Measurements from ENCODE around the gene ALOXE3. TPM values are rescaled to one million over a fixed set of nuclear protein-coding genes. Genes with fewer than 3 reads are reported as not detected.

Gene ALOXE3
- total RNA-seq, 4 donors from 2014 or later = not detected

DNA sequence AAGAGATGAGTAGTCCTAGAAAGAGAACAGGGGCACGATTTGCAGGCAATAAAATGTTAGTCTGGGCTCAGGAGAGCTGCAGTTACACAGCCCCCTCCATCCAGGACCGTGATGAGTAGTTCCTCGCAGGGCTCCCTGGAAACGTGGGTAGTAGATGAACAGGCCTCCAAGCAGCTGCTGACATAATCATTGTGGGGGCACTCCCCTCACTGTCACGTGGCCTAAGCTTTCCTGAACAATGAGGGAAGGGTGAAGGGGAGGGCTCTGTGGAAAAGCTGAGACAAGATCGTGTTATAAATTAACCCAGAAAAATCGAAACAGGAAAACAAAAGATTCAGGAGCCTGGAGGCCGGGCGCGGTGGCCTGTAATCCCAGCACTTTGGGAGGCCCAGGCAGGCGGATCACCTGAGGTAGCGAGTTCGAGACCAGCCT lies 35.2 kb upstream of the ALOXE3 start:
- TF ChIP-seq, protein P1, sequence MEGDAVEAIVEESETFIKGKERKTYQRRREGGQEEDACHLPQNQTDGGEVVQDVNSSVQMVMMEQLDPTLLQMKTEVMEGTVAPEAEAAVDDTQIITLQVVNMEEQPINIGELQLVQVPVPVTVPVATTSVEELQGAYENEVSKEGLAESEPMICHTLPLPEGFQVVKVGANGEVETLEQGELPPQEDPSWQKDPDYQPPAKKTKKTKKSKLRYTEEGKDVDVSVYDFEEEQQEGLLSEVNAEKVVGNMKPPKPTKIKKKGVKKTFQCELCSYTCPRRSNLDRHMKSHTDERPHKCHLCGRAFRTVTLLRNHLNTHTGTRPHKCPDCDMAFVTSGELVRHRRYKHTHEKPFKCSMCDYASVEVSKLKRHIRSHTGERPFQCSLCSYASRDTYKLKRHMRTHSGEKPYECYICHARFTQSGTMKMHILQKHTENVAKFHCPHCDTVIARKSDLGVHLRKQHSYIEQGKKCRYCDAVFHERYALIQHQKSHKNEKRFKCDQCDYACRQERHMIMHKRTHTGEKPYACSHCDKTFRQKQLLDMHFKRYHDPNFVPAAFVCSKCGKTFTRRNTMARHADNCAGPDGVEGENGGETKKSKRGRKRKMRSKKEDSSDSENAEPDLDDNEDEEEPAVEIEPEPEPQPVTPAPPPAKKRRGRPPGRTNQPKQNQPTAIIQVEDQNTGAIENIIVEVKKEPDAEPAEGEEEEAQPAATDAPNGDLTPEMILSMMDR (IDR thresholded peaks at IDR 0.05; ENCODE audit: low read depth) = no peak

DNA sequence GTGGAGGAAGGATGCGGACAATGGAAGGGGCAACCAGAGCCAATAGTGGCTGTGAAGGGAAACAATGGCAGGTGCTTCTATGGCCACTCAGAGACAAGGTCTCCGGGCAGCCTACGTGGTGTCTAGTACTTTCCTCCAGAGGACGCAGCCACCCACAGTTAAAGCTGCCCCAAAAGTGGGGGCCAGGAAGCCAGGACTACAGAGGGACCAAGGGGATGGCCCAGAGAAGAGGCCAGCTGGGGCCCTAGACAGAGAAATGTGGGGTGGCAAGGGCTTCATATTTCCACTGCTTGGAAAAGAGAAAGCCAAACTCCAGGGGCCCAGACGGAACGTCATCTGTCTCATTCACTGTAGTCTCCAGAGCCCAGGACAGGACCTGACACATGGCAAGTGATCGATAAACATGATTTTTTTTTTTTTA lies 34.7 kb upstream of the ALOXE3 start:
- TF ChIP-seq, protein P1 (IDR thresholded peaks at IDR 0.05; ENCODE audit: low read depth) = no peak

DNA sequence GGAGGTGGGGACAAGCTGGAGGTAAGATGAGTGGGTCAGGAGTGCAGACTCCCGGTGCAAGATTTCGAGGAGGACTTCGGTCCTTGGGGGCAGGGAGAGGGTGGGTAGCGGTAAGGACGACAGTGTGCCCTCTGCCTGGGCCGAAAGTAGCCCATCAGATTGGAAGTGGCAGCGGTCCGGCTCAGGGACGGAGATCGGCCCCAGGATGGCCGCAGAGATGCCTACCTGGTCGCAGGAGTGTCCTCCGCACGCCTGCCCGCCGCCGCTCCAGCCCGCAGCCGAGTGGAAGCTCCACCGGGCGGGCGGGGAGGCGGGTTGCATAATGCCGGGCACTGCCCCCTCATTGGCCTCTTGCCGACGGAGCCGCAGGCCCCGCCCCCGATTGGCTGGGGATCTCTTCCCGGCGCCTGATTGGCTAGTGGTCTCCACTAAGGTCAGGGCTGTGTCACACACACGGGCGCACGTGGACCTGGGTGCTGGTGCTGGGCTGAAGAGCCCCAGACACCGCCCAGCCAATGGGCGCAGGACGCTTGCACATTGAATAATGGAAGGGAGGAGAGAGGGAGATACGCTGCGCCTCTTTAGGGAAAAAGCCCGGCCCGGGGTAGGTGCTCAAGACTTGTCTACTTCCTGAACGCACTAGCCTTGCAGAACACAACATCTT lies 33.9 kb upstream of the ALOXE3 start, which contains the start of gene PER1:
Gene PER1, minus strand, starts transcription at position 293 of the 664 bp plus-strand sequence. CDS start 1,698 bp downstream, outside the sequence.
- TF ChIP-seq, protein P1 (IDR thresholded peaks at IDR 0.05; ENCODE audit: low read depth) = no peak

DNA sequence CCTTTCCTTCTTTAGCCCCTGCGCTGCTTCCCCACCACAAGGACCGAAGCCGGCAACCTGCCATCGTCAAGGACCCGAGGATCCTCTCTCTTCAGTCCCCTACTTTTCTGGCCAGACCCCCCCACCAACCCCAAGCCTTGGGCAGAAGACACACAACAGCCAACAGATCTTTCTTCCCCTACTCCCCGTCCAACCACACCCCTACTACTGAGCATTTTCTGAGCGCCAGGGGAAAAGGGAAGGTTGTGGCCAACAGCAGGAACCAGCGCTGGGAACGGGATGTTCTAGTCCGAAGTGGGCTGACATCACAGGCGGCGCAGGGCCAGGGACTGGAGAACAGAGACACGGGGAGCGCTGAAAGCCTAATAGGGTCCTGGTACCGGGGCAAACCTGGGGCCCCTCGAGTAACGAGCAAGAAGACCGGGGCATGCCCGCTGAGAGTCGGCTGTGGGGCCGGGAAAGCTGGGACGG lies 33.4 kb upstream of the ALOXE3 start:
- TF ChIP-seq, protein P1 (IDR thresholded peaks at IDR 0.05; ENCODE audit: low read depth) = no peak

DNA sequence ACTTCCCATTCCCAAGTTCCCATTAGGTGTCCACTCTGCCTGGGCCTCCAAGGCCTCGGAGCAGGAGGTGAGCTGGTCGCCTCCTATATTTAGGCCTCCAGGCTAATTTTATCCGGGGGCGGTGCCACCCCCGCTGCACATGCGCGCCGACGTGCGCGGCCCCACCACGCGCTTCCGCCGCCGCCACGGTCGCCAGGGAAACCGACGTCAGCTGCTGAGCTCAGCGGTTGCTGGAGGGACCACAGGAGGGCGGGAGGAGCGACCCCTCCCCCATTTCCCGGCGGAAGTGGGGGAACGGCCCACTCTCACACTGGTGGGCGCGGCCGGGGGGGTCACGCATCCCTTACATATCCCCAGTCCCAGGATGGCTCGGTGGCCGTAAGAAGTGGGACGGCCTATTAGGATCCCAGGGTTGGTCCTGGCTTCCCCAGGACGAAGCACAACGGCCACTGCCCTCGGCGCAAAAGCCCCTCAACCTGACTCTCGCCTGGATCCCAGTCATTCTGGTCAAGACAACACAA lies 32.9 kb upstream of the ALOXE3 start:
- TF ChIP-seq, protein P1 (IDR thresholded peaks at IDR 0.05; ENCODE audit: low read depth) = no peak

DNA sequence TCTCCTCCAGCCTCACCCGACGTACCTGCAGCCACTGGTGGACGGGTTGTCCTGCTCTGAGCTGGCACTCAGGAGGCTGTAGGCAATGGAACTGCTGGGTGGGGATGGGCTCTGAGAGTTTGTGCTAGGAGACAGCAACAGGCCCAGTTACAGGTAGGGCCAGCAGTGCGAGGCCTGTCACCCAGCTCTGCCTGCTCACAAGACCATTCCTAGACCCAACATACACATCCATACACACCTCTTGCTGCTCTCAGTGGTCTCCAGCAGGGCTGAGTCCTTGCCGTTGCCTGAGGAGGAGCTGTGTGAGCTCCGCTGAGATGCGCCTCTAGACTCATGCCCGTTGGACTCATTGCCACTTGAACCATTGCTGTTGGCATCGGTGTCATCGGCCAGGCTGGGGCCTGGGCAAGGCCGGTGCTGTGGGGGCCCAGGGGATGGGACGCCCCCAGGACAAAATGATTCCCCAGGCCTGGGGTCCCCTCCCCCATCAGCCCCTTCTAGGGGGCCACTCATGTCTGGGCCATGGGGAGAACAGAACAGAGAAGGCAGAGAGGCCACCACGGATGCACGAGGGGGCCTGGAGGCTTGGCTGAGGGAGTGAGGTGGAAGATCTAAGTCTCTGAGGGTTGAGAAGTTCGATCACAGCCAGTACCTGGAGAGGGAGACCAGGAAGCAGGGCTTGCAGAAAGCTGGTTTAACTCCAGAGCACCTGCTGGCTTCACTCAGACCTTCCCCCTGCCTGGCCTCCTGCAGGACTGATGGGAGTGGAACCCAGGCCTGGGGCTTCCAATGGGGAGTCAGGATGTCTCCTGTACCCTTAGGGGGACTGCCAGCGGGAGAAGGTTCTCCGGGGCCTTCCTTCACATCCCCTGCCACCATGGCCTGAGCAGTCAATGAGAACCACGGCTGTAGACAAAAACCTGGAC lies 32.1 kb upstream of the ALOXE3 start:
- TF ChIP-seq, protein P1 (IDR thresholded peaks at IDR 0.05; ENCODE audit: low read depth) = no peak
